ENCODE data around the gene RNF115.

The RNF115 gene

GRCh38 chr1:145707183-145707867 lies 116.6 kb downstream of the RNF115 start, which contains the start of gene PDZK1:
Gene PDZK1 (minus strand): TSS chr1:145707368. CDS start chr1:145688021, 19,347 bp downstream.
- Histone ChIP-seq H3K9me3 (no peaks in the 10 kb centered on the region), H3K4me1 (no peaks in the 10 kb centered on the region), H3K27ac (no peak within 1 kb of the TSS), H3K27me3 (no peaks in the 10 kb centered on the region), H3K4me3 (no peak within 1 kb of the TSS), H3K36me3 (no peaks in the 10 kb centered on the region)
- no peak for TF ChIP-seq CTCF (IDR thresholded peaks at IDR 0.05)
- intact Hi-C loops (cut with DNase I; ENCODE audit: low total_unique reads), result no loop called here
- no peak for DNase-seq

GRCh38 chr1:145706086-145706664 lies 117.7 kb downstream of the RNF115 start:
- TF ChIP-seq CTCF (IDR thresholded peaks at IDR 0.05), result no peak
- no peak for DNase-seq
- no peaks in the 10 kb centered on the region for H3K36me3 ChIP-seq
- intact Hi-C loops (cut with DNase I; ENCODE audit: low total_unique reads), result no loop called here
- H3K4me3 ChIP-seq, result no peak overlapping the region
- no peaks in the 10 kb centered on the region for H3K4me1 ChIP-seq
- H3K9me3 ChIP-seq, result no peaks in the 10 kb centered on the region
- no peaks in the 10 kb centered on the region for H3K27me3 ChIP-seq
- no peak overlapping the region for H3K27ac ChIP-seq

- no peak for DNase-seq
- intact Hi-C loops (cut with DNase I; ENCODE audit: low total_unique reads), result no loop called here
- H3K36me3 ChIP-seq, result no peaks in the 10 kb centered on the region
- no peaks in the 10 kb centered on the region for H3K27me3 ChIP-seq
- no peak overlapping the region for H3K4me3 ChIP-seq
- no peaks in the 10 kb centered on the region for H3K9me3 ChIP-seq
- no peak for TF ChIP-seq CTCF (IDR thresholded peaks at IDR 0.05)
- no peaks in the 10 kb centered on the region for H3K4me1 ChIP-seq
- H3K27ac ChIP-seq, result no peak overlapping the region
These were observed 118.3 kb downstream of the RNF115 start for GRCh38 chr1:145705622-145706021.

- Histone ChIP-seq H3K27ac (no peak overlapping the region), H3K4me3 (no peak overlapping the region), H3K4me1 (no peaks in the 10 kb centered on the region), H3K27me3 (no peaks in the 10 kb centered on the region), H3K9me3 (no peaks in the 10 kb centered on the region), H3K36me3 (no peaks in the 10 kb centered on the region)
- no peak for DNase-seq
- intact Hi-C loops (cut with DNase I; ENCODE audit: low total_unique reads), result no loop called here
- no peak for TF ChIP-seq CTCF (IDR thresholded peaks at IDR 0.05)
These were observed 121.1 kb downstream of the RNF115 start for GRCh38 chr1:145702826-145703225.

- intact Hi-C loops (cut with DNase I; ENCODE audit: low total_unique reads), result no loop called here
- DNase-seq, result no peak
- Histone ChIP-seq H3K36me3 (no peaks in the 10 kb centered on the region), H3K9me3 (no peaks in the 10 kb centered on the region), H3K4me3 (no peak overlapping the region), H3K27me3 (no peaks in the 10 kb centered on the region), H3K4me1 (no peaks in the 10 kb centered on the region), H3K27ac (no peak overlapping the region)
- TF ChIP-seq CTCF (IDR thresholded peaks at IDR 0.05), result no peak
These were observed 121.8 kb downstream of the RNF115 start for GRCh38 chr1:145702052-145702451.

Data from tibial artery (tissue), 4 donors.